Peyer's patch (tissue), 4 donors: ENCODE results near the gene RAPGEF1.

Source experiments
- CTCF ChIP-seq, 6 experiments: fragments of 450-650 bp in 4 of 6; fragments of 200-600 bp in 2 of 6; sonication (generic) in 1 of 6; IDR thresholded peaks; one replicate each; pipeline ENCODE4 v1.5.1; 2017 to 2019; ENCODE audit warnings: antibody characterized with exemption in 6 of 6, mild to moderate bottlenecking in 3 of 6, moderate library complexity in 1 of 6
- POLR2A ChIP-seq, 2 donors: fragments of 450-650 bp; IDR thresholded peaks; one replicate each; pipeline ENCODE4 v1.5.1; 2017; ENCODE audit warnings: antibody characterized with exemption in 2 of 2, mild to moderate bottlenecking in 2 of 2, moderate library complexity in 2 of 2

GRCh38 chr9:131528886-131529505, 210.9 kb downstream of the RAPGEF1 start:
- TF ChIP-seq CTCF (IDR thresholded peaks at IDR 0.05) (no peak), POLR2A (IDR thresholded peaks at IDR 0.05) (no peak)
